Stimulated activated naive CD8-positive, alpha-beta T cell treated with anti-CD3 and anti-CD28 coated beads, Interleukin-15, Interleukin-2, amounts not matched to agents 100 ng/mL and 50 ng/mL, for 24 hours (primary cell): ENCODE data around the gene SH3TC1.

Source experiments
- H3K27ac Mint-ChIP-seq: one replicate; pipeline ENCODE4 v1.8.0; 2021; ENCODE audit warnings: mild to moderate bottlenecking, mixed read lengths
- H3K27me3 Mint-ChIP-seq: one replicate; pipeline ENCODE4 v1.8.0; 2021; ENCODE audit warnings: mixed read lengths
- H3K36me3 Mint-ChIP-seq: one replicate; pipeline ENCODE4 v1.8.0; 2021; ENCODE audit warnings: low read depth, mixed read lengths
- H3K4me1 Mint-ChIP-seq: one replicate; pipeline ENCODE4 v1.8.0; 2021; ENCODE audit warnings: low read depth, mixed read lengths
- H3K4me3 Mint-ChIP-seq: one replicate; pipeline ENCODE4 v1.8.0; 2021; ENCODE audit warnings: mild to moderate bottlenecking, mixed read lengths
- H3K9me3 Mint-ChIP-seq: one replicate; pipeline ENCODE4 v1.8.0; 2021; ENCODE audit warnings: mixed read lengths

Gene SH3TC1

GRCh38 chr4:8266508-8266907 lies 67.4 kb downstream of the SH3TC1 start:
- no peak overlapping the region for H3K4me3 Mint-ChIP-seq
- no peak overlapping the region for H3K27ac Mint-ChIP-seq
- H3K9me3 Mint-ChIP-seq: no peaks in the 10 kb centered on the region

GRCh38 chr4:8267077-8267476 lies 68.0 kb downstream of the SH3TC1 start:
- Mint-ChIP-seq H3K4me1 (no peaks in the 10 kb centered on the region), H3K4me3 (no peak overlapping the region), H3K9me3 (no peaks in the 10 kb centered on the region), H3K27me3 (peaks cover 24% of the 10 kb centered on the region), H3K27ac (no peak overlapping the region), H3K36me3 (no peaks in the 10 kb centered on the region)

More at GRCh38 chr4:8266508-8266907, 67.4 kb downstream of the SH3TC1 start:
- Mint-ChIP-seq H3K27me3 (peaks cover 21% of the 10 kb centered on the region), H3K4me1 (no peaks in the 10 kb centered on the region), H3K36me3 (no peaks in the 10 kb centered on the region)

- Mint-ChIP-seq H3K4me1 (no peaks in the 10 kb centered on the region), H3K4me3 (no peak overlapping the region), H3K9me3 (no peaks in the 10 kb centered on the region), H3K27me3 (peaks cover 29% of the 10 kb centered on the region), H3K27ac (no peak overlapping the region), H3K36me3 (no peaks in the 10 kb centered on the region)
These were observed 69.1 kb downstream of the SH3TC1 start for GRCh38 chr4:8268211-8268610.

GRCh38 chr4:8268901-8269534 lies 69.9 kb downstream of the SH3TC1 start:
- Mint-ChIP-seq H3K4me1 (no peaks in the 10 kb centered on the region), H3K4me3 (no peak overlapping the region), H3K36me3 (no peaks in the 10 kb centered on the region), H3K27me3 (peaks cover 29% of the 10 kb centered on the region), H3K9me3 (no peaks in the 10 kb centered on the region), H3K27ac (no peak overlapping the region)

GRCh38 chr4:8269535-8270417 lies 70.7 kb downstream of the SH3TC1 start, which contains the start of gene HTRA3:
HTRA3 (plus strand) TSS chr4:8269754; CDS start chr4:8269969, 215 bp downstream.
- H3K4me1 Mint-ChIP-seq: no peaks in the 10 kb centered on the region
- H3K4me3 Mint-ChIP-seq: no peak within 1 kb of the TSS
- peaks cover 29% of the 10 kb centered on the region for H3K27me3 Mint-ChIP-seq
- H3K9me3 Mint-ChIP-seq: no peaks in the 10 kb centered on the region
- H3K27ac Mint-ChIP-seq: no peak within 1 kb of the TSS
- no peaks in the 10 kb centered on the region for H3K36me3 Mint-ChIP-seq

GRCh38 chr4:8270418-8270771 lies 71.3 kb downstream of the SH3TC1 start:
- peaks cover 29% of the 10 kb centered on the region for H3K27me3 Mint-ChIP-seq
- H3K9me3 Mint-ChIP-seq: no peaks in the 10 kb centered on the region
- H3K27ac Mint-ChIP-seq: no peak overlapping the region
- no peaks in the 10 kb centered on the region for H3K4me1 Mint-ChIP-seq
- H3K36me3 Mint-ChIP-seq: no peaks in the 10 kb centered on the region
- H3K4me3 Mint-ChIP-seq: no peak overlapping the region

- peaks cover 29% of the 10 kb centered on the region for H3K27me3 Mint-ChIP-seq
- H3K27ac Mint-ChIP-seq: no peak overlapping the region
- H3K4me3 Mint-ChIP-seq: no peak overlapping the region
- no peaks in the 10 kb centered on the region for H3K4me1 Mint-ChIP-seq
- no peaks in the 10 kb centered on the region for H3K9me3 Mint-ChIP-seq
- no peaks in the 10 kb centered on the region for H3K36me3 Mint-ChIP-seq
These were observed 72.1 kb downstream of the SH3TC1 start for GRCh38 chr4:8270912-8271815.

GRCh38 chr4:8271821-8272220 lies 72.7 kb downstream of the SH3TC1 start:
- Mint-ChIP-seq H3K9me3 (no peaks in the 10 kb centered on the region), H3K4me3 (no peak overlapping the region), H3K27me3 (peaks cover 29% of the 10 kb centered on the region), H3K36me3 (no peaks in the 10 kb centered on the region), H3K27ac (no peak overlapping the region), H3K4me1 (no peaks in the 10 kb centered on the region)

- no peaks in the 10 kb centered on the region for H3K36me3 Mint-ChIP-seq
- no peaks in the 10 kb centered on the region for H3K9me3 Mint-ChIP-seq
- H3K27me3 Mint-ChIP-seq: peaks cover 29% of the 10 kb centered on the region
- no peaks in the 10 kb centered on the region for H3K4me1 Mint-ChIP-seq
- no peak overlapping the region for H3K4me3 Mint-ChIP-seq
- H3K27ac Mint-ChIP-seq: no peak overlapping the region
These were observed 73.7 kb downstream of the SH3TC1 start for GRCh38 chr4:8272472-8273428.

- Mint-ChIP-seq H3K27ac (no peak overlapping the region), H3K9me3 (no peaks in the 10 kb centered on the region), H3K36me3 (no peaks in the 10 kb centered on the region), H3K4me3 (no peak overlapping the region), H3K4me1 (peaks cover 3% of the 10 kb centered on the region), H3K27me3 (peaks cover 26% of the 10 kb centered on the region)
These were observed 74.4 kb downstream of the SH3TC1 start for GRCh38 chr4:8273450-8273849.

GRCh38 chr4:8274066-8274652 lies 75.1 kb downstream of the SH3TC1 start:
- Mint-ChIP-seq H3K27ac (no peak overlapping the region), H3K27me3 (peaks cover 19% of the 10 kb centered on the region), H3K36me3 (no peaks in the 10 kb centered on the region), H3K4me1 (peaks cover 10% of the 10 kb centered on the region), H3K9me3 (no peaks in the 10 kb centered on the region), H3K4me3 (no peak overlapping the region)

- peaks cover 18% of the 10 kb centered on the region for H3K27me3 Mint-ChIP-seq
- H3K9me3 Mint-ChIP-seq: no peaks in the 10 kb centered on the region
- H3K36me3 Mint-ChIP-seq: no peaks in the 10 kb centered on the region
- H3K4me1 Mint-ChIP-seq: peaks cover 12% of the 10 kb centered on the region
- H3K27ac Mint-ChIP-seq: no peak overlapping the region
- H3K4me3 Mint-ChIP-seq: no peak overlapping the region
These were observed 75.9 kb downstream of the SH3TC1 start for GRCh38 chr4:8274765-8275547.

- H3K4me3 Mint-ChIP-seq: no peak overlapping the region
- H3K9me3 Mint-ChIP-seq: no peaks in the 10 kb centered on the region
- no peak overlapping the region for H3K27ac Mint-ChIP-seq
- peaks cover 15% of the 10 kb centered on the region for H3K27me3 Mint-ChIP-seq
- H3K4me1 Mint-ChIP-seq: peaks cover 12% of the 10 kb centered on the region
- no peaks in the 10 kb centered on the region for H3K36me3 Mint-ChIP-seq
These were observed 76.4 kb downstream of the SH3TC1 start for GRCh38 chr4:8275548-8275910.
